Lower leg skin (tissue), 3 donors: ENCODE measurements around the gene CASP5.

ENCODE experiments used
- POLR2A ChIP-seq, 2 donors: fragments of 450-650 bp; IDR thresholded peaks; one replicate each; pipeline ENCODE4 v1.6.1; 2016 to 2017; ENCODE audit warnings: antibody characterized with exemption in 2 of 2, mild to moderate bottlenecking in 1 of 2, moderate library complexity in 1 of 2
- TF ChIP-seq, protein P1 (sequence below), 3 donors: fragments of 450-650 bp; IDR thresholded peaks; one replicate each; pipeline ENCODE4 v1.5.1; 2016; ENCODE audit warnings: antibody characterized with exemption in 3 of 3, mild to moderate bottlenecking in 3 of 3, moderate library complexity in 2 of 3

DNA sequence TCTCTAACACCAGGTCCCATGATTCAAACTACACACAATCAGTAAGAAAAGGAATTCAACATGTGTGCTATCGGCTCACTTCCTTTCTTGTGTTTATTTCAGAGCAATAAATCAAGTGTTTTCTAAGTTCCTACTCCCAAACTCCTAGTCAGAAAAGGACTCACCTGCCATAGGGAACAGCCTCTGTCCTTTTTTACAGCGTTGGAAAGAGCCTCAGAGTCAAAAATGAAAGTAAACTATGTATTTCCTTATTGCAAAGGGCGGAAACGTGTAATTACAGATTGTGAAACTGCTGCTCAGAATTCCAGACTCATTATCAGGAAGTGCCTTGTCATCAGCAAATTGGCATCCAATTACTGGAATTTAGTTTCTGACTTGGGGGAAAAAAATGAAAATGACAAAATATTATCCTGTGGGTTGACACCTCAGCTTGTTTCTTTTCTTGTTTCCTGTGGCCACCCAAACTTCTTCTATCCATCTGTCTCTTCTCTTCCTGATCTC lies 54.6 kb downstream of the CASP5 start, which contains the start of gene CASP4:
- TF ChIP-seq, protein P1, sequence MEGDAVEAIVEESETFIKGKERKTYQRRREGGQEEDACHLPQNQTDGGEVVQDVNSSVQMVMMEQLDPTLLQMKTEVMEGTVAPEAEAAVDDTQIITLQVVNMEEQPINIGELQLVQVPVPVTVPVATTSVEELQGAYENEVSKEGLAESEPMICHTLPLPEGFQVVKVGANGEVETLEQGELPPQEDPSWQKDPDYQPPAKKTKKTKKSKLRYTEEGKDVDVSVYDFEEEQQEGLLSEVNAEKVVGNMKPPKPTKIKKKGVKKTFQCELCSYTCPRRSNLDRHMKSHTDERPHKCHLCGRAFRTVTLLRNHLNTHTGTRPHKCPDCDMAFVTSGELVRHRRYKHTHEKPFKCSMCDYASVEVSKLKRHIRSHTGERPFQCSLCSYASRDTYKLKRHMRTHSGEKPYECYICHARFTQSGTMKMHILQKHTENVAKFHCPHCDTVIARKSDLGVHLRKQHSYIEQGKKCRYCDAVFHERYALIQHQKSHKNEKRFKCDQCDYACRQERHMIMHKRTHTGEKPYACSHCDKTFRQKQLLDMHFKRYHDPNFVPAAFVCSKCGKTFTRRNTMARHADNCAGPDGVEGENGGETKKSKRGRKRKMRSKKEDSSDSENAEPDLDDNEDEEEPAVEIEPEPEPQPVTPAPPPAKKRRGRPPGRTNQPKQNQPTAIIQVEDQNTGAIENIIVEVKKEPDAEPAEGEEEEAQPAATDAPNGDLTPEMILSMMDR (IDR thresholded peaks at IDR 0.05) = no peak
- TF ChIP-seq POLR2A (IDR thresholded peaks at IDR 0.05) = no peak
